GM21529 (cell line): ENCODE results near the gene CLEC16A.

Source experiments
- ATAC-seq: cut with Tn5 transposase; IDR thresholded peaks from one replicate; pipeline ENCODE4 v1.9.1; 2021; ENCODE audit not compliant: unreplicated experiment

Gene CLEC16A

GRCh38 chr16:11187522-11188023, 243.2 kb downstream of the CLEC16A start:
- ATAC-seq = no peak

- ATAC-seq = no peak
These were observed 244.7 kb downstream of the CLEC16A start for GRCh38 chr16:11188801-11189740.

- no peak for ATAC-seq
These were observed 246.5 kb downstream of the CLEC16A start for GRCh38 chr16:11190588-11191560.

GRCh38 chr16:11191665-11192064, 247.3 kb downstream of the CLEC16A start:
- ATAC-seq = no peak

GRCh38 chr16:11193494-11193893, 249.1 kb downstream of the CLEC16A start:
- ATAC-seq = no peak

GRCh38 chr16:11194913-11195312, 250.5 kb downstream of the CLEC16A start:
- ATAC-seq = no peak

- ATAC-seq = no peak
These were observed 252.0 kb downstream of the CLEC16A start for GRCh38 chr16:11196286-11196828.

- no peak for ATAC-seq
These were observed 254.0 kb downstream of the CLEC16A start for GRCh38 chr16:11198375-11198774.

GRCh38 chr16:11198828-11199227, 254.5 kb downstream of the CLEC16A start:
- ATAC-seq = no peak

GRCh38 chr16:11200592-11200991, 256.2 kb downstream of the CLEC16A start:
- ATAC-seq = no peak

GRCh38 chr16:11201498-11202259, 257.3 kb downstream of the CLEC16A start:
- ATAC-seq = no peak

- ATAC-seq = no peak
These were observed 258.1 kb downstream of the CLEC16A start for GRCh38 chr16:11202260-11203091.

GRCh38 chr16:11203111-11203623, 258.8 kb downstream of the CLEC16A start:
- no peak for ATAC-seq

- ATAC-seq = no peak
These were observed 260.2 kb downstream of the CLEC16A start for GRCh38 chr16:11204513-11205047.

GRCh38 chr16:11205065-11205699, 260.8 kb downstream of the CLEC16A start:
- ATAC-seq = no peak

GRCh38 chr16:11205754-11206581, 261.6 kb downstream of the CLEC16A start:
- ATAC-seq = peak; percentile 33

GRCh38 chr16:11207646-11208045, 263.3 kb downstream of the CLEC16A start:
- no peak for ATAC-seq
